ENCODE measurements around the gene PNKP.

The PNKP gene

GRCh38 chr19:49878744-49879070 is 11.3 kb upstream of the PNKP start:
- TF ChIP-seq CTCF (conservative IDR thresholded peaks at IDR 0.05; ENCODE audit: low read length): no peak
- DNase-seq (ENCODE audit: low read depth): no peak
- H3K4me3 ChIP-seq (ENCODE audit: low read length): peak overlapping the region; percentile 98

GRCh38 chr19:49877879-49878743 is 10.7 kb upstream of the PNKP start:
- H3K4me3 ChIP-seq (ENCODE audit: low read length): peak overlapping the region; percentile 98
- peak; percentile 97 for DNase-seq (ENCODE audit: low read depth)
- no peak for TF ChIP-seq CTCF (conservative IDR thresholded peaks at IDR 0.05; ENCODE audit: low read length)

GRCh38 chr19:49877020-49877878 is 9.9 kb upstream of the PNKP start, which contains the start of the genes AKT1S1 and TBC1D17:
Gene AKT1S1, minus strand, starts transcription at chr19:49877355. Its CDS starts 4,060 bp downstream, at chr19:49873295.
Gene TBC1D17, plus strand, starts transcription at chr19:49877702. Its CDS starts 22 bp downstream, at chr19:49877724.
- H3K4me3 ChIP-seq (ENCODE audit: low read length): peak within 1 kb of the TSS; percentile 100
- TF ChIP-seq CTCF (conservative IDR thresholded peaks at IDR 0.05; ENCODE audit: low read length): no peak
- DNase-seq (ENCODE audit: low read depth): peak; percentile 100

GRCh38 chr19:49876422-49877019 is 9.1 kb upstream of the PNKP start:
- DNase-seq (ENCODE audit: low read depth): peak; percentile 99
- no peak for TF ChIP-seq CTCF (conservative IDR thresholded peaks at IDR 0.05; ENCODE audit: low read length)
- peak overlapping the region; percentile 100 for H3K4me3 ChIP-seq (ENCODE audit: low read length)

GRCh38 chr19:49875857-49876421 is 8.6 kb upstream of the PNKP start:
- no peak for TF ChIP-seq CTCF (conservative IDR thresholded peaks at IDR 0.05; ENCODE audit: low read length)
- H3K4me3 ChIP-seq (ENCODE audit: low read length): peak overlapping the region; percentile 100
- peak; percentile 27 for DNase-seq (ENCODE audit: low read depth)

GRCh38 chr19:49875177-49875576 is 7.8 kb upstream of the PNKP start:
- peak overlapping the region; percentile 100 for H3K4me3 ChIP-seq (ENCODE audit: low read length)
- TF ChIP-seq CTCF (conservative IDR thresholded peaks at IDR 0.05; ENCODE audit: low read length): no peak
- DNase-seq (ENCODE audit: low read depth): no peak

Data from AG10803 (cell line).